ENCODE results near the gene DLG3. TPM values are rescaled to one million over a fixed set of nuclear protein-coding genes. Genes with fewer than 3 reads are reported as not detected.

Gene DLG3
- total RNA-seq, 1 donor from 2014 or later: 107 TPM

- Mint-ChIP-seq H3K27me3 (no peaks in the 10 kb centered on the region), H3K27ac (no peak overlapping the region), H3K36me3 (ENCODE audit: insufficient read depth) (peaks cover 7% of the 10 kb centered on the region), H3K4me1 (ENCODE audit: low read depth) (peaks cover 25% of the 10 kb centered on the region), H3K4me3 (ENCODE audit: low read depth) (no peak overlapping the region), H3K9me3 (ENCODE audit: low read depth) (peaks cover 17% of the 10 kb centered on the region)
- no peak for DNase-seq (ENCODE audit: low spot score, unreplicated experiment)
- TF ChIP-seq, protein P1, sequence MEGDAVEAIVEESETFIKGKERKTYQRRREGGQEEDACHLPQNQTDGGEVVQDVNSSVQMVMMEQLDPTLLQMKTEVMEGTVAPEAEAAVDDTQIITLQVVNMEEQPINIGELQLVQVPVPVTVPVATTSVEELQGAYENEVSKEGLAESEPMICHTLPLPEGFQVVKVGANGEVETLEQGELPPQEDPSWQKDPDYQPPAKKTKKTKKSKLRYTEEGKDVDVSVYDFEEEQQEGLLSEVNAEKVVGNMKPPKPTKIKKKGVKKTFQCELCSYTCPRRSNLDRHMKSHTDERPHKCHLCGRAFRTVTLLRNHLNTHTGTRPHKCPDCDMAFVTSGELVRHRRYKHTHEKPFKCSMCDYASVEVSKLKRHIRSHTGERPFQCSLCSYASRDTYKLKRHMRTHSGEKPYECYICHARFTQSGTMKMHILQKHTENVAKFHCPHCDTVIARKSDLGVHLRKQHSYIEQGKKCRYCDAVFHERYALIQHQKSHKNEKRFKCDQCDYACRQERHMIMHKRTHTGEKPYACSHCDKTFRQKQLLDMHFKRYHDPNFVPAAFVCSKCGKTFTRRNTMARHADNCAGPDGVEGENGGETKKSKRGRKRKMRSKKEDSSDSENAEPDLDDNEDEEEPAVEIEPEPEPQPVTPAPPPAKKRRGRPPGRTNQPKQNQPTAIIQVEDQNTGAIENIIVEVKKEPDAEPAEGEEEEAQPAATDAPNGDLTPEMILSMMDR (IDR thresholded peaks at IDR 0.05; ENCODE audit: unreplicated experiment): no peak
Observed at GRCh38 chrX:70527053-70527452, 82.4 kb downstream of the DLG3 start.

GRCh38 chrX:70527610-70528345 is 83.1 kb downstream of the DLG3 start:
- DNase-seq (ENCODE audit: low spot score, unreplicated experiment): no peak
- H3K27me3 Mint-ChIP-seq: no peaks in the 10 kb centered on the region
- H3K36me3 Mint-ChIP-seq (ENCODE audit: insufficient read depth): peaks cover 8% of the 10 kb centered on the region
- H3K9me3 Mint-ChIP-seq (ENCODE audit: low read depth): peaks cover 17% of the 10 kb centered on the region
- H3K4me3 Mint-ChIP-seq (ENCODE audit: low read depth): no peak overlapping the region
- no peak overlapping the region for H3K27ac Mint-ChIP-seq
- TF ChIP-seq, protein P1 (IDR thresholded peaks at IDR 0.05; ENCODE audit: unreplicated experiment): no peak
- H3K4me1 Mint-ChIP-seq (ENCODE audit: low read depth): peaks cover 25% of the 10 kb centered on the region

GRCh38 chrX:70535198-70535597 is 90.6 kb downstream of the DLG3 start:
- no peak overlapping the region for H3K27ac Mint-ChIP-seq
- no peak overlapping the region for H3K4me3 Mint-ChIP-seq (ENCODE audit: low read depth)
- no peak for DNase-seq (ENCODE audit: low spot score, unreplicated experiment)
- H3K27me3 Mint-ChIP-seq: no peaks in the 10 kb centered on the region
- H3K4me1 Mint-ChIP-seq (ENCODE audit: low read depth): peaks cover 10% of the 10 kb centered on the region
- TF ChIP-seq, protein P1 (IDR thresholded peaks at IDR 0.05; ENCODE audit: unreplicated experiment): no peak
- peaks cover 45% of the 10 kb centered on the region for H3K9me3 Mint-ChIP-seq (ENCODE audit: low read depth)
- peaks cover 12% of the 10 kb centered on the region for H3K36me3 Mint-ChIP-seq (ENCODE audit: insufficient read depth)

GRCh38 chrX:70549429-70549828 is 104.8 kb downstream of the DLG3 start:
- TF ChIP-seq, protein P1 (IDR thresholded peaks at IDR 0.05; ENCODE audit: unreplicated experiment): no peak
- Mint-ChIP-seq H3K4me1 (ENCODE audit: low read depth) (peaks cover 7% of the 10 kb centered on the region), H3K27me3 (no peaks in the 10 kb centered on the region), H3K9me3 (ENCODE audit: low read depth) (peaks cover 19% of the 10 kb centered on the region), H3K4me3 (ENCODE audit: low read depth) (no peak overlapping the region), H3K27ac (no peak overlapping the region), H3K36me3 (ENCODE audit: insufficient read depth) (peaks cover 5% of the 10 kb centered on the region)
- DNase-seq (ENCODE audit: low spot score, unreplicated experiment): no peak

DNA sequence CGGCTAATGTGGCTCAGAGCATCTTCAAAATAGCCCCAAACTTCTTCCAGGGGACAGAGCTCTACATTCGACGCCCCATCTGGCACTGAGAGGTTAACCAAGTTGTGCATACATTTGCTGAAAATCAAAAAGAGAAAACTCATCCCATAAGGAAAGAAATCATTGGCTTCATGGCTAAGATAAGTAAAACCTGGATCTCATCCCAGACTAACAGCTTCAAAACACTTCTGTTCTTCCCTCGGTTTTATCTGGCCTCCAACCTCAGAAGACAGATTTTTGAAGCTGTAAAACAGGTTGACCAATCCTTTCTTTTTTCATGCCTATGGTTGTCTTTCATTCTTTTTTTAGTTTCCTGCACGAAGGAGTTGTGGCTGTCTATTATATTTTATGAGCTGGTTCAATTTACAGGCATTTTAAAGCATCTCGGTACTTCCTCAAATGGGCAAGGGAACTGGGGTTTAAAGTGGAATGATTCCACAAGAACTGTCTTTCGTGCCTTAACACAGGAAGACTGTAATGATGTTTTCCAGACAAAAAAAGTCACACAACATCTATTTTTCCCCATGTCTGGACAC is 107.6 kb downstream of the DLG3 start:
- TF ChIP-seq, protein P1 (IDR thresholded peaks at IDR 0.05; ENCODE audit: unreplicated experiment): no peak
- H3K27me3 Mint-ChIP-seq: no peaks in the 10 kb centered on the region
- H3K27ac Mint-ChIP-seq: no peak overlapping the region
- H3K4me3 Mint-ChIP-seq (ENCODE audit: low read depth): no peak overlapping the region
- H3K9me3 Mint-ChIP-seq (ENCODE audit: low read depth): peaks cover 11% of the 10 kb centered on the region
- H3K4me1 Mint-ChIP-seq (ENCODE audit: low read depth): peaks cover 19% of the 10 kb centered on the region
- H3K36me3 Mint-ChIP-seq (ENCODE audit: insufficient read depth): peaks cover 3% of the 10 kb centered on the region
- DNase-seq (ENCODE audit: low spot score, unreplicated experiment): no peak

Data from progenitor cell of endocrine pancreas (in vitro differentiated cells).